ENCODE results near the gene GPR137.

DNA sequence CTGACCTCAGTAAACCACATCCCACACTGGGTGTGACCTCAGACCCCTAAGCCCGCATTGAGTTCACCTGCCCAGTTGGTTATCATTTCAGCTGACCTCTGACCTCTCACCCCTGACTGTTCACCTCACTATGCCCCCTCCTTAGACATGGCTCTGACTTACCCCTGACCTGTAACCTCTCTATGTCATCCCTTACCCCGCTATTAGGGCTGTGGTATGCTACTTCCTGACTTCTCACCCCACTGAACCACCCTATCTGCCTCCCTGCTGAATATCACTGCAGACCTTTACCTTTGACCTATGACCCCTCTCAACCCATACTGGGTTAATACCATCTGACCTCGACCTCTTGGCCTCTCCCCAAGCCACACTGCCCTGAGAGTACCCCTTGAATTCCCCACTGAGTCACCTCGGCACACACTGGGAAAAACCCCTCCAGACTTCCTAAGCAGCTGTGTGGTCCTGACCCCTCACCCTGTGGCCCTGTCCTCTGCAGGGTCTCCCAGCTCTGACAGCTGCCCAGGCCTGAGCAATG is 26.0 kb upstream of the GPR137 start:
- TF ChIP-seq, protein P1, sequence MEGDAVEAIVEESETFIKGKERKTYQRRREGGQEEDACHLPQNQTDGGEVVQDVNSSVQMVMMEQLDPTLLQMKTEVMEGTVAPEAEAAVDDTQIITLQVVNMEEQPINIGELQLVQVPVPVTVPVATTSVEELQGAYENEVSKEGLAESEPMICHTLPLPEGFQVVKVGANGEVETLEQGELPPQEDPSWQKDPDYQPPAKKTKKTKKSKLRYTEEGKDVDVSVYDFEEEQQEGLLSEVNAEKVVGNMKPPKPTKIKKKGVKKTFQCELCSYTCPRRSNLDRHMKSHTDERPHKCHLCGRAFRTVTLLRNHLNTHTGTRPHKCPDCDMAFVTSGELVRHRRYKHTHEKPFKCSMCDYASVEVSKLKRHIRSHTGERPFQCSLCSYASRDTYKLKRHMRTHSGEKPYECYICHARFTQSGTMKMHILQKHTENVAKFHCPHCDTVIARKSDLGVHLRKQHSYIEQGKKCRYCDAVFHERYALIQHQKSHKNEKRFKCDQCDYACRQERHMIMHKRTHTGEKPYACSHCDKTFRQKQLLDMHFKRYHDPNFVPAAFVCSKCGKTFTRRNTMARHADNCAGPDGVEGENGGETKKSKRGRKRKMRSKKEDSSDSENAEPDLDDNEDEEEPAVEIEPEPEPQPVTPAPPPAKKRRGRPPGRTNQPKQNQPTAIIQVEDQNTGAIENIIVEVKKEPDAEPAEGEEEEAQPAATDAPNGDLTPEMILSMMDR (IDR thresholded peaks at IDR 0.05) = no peak
- TF ChIP-seq POLR2A (IDR thresholded peaks at IDR 0.05) = no peak

All from adrenal gland (tissue), 5 donors.